WTC11 (cell line): ENCODE data around the gene FAM204A. TPM values are rescaled to one million over a fixed set of nuclear protein-coding genes. Genes with fewer than 3 reads are reported as not detected.

Experiments
- ATAC-seq: fragments of 200-7000 bp; cut with Tn5 transposase; 2 replicates; pipeline ENCODE4 v1.10.0; 2021; ENCODE audit warnings: mild to moderate bottlenecking, moderate library complexity
- CTCF ChIA-PET: fragments of 300-600 bp; sonication (Branson Sonifier 250); formaldehyde crosslinking; loops from one replicate; lab custom pipeline; 2021; ENCODE audit warnings: antibody characterized with exemption; lab: Charles Lee
- POLR2A ChIA-PET: fragments of 350-600 bp; sonication (Branson Sonifier 250); formaldehyde crosslinking; loops from one replicate; lab custom pipeline; 2021; ENCODE audit warnings: antibody characterized with exemption; lab: Charles Lee
- DNase-seq: peaks from one replicate; pipeline ENCODE4 v3.0.0; 2021; ENCODE audit warnings: low spot score
- H3K27ac Mint-ChIP-seq: 2 replicates; pipeline ENCODE4 v1.8.0; 2021; ENCODE audit warnings: mixed read lengths
- H3K27me3 Mint-ChIP-seq: 2 replicates; pipeline ENCODE4 v1.8.0; 2021; ENCODE audit warnings: low read depth, mild to moderate bottlenecking, moderate library complexity, mixed read lengths
- H3K36me3 Mint-ChIP-seq: 2 replicates; pipeline ENCODE4 v1.8.0; 2021; ENCODE audit warnings: mixed read lengths
- H3K4me1 Mint-ChIP-seq: 2 replicates; pipeline ENCODE4 v1.8.0; 2022; ENCODE audit warnings: mixed read lengths
- H3K4me3 Mint-ChIP-seq: 2 replicates; pipeline ENCODE4 v1.8.0; 2021; ENCODE audit warnings: mild to moderate bottlenecking, moderate library complexity, mixed read lengths
- H3K9me3 Mint-ChIP-seq: 2 replicates; pipeline ENCODE4 v1.8.0; 2021; ENCODE audit warnings: mixed read lengths
- ATF1 ChIP-seq: sonication (generic); formaldehyde crosslinking; IDR thresholded peaks from 2 replicates; pipeline ENCODE4 v1.8.1; 2023; ENCODE audit warnings: mild to moderate bottlenecking, moderate library complexity, missing genetic modification reagents
- CREB1 ChIP-seq: sonication (generic); formaldehyde crosslinking; IDR thresholded peaks from 2 replicates; pipeline ENCODE4 v1.8.0; 2023; ENCODE audit warnings: mild to moderate bottlenecking, missing genetic modification reagents
- ELF4 ChIP-seq: sonication (generic); formaldehyde crosslinking; IDR thresholded peaks from 2 replicates; pipeline ENCODE4 v1.8.1; 2022; ENCODE audit warnings: low read depth, mild to moderate bottlenecking, moderate library complexity, missing genetic modification reagents
- FOXK1 ChIP-seq: sonication (generic); formaldehyde crosslinking; IDR thresholded peaks from 2 replicates; pipeline ENCODE4 v1.8.0; 2022; ENCODE audit warnings: mild to moderate bottlenecking, moderate library complexity, missing genetic modification reagents
- FOXP1 ChIP-seq: sonication (generic); formaldehyde crosslinking; IDR thresholded peaks from 2 replicates; pipeline ENCODE4 v1.8.0; 2022; ENCODE audit warnings: missing genetic modification reagents, mild to moderate bottlenecking, moderate library complexity, borderline replicate concordance
- HMGXB4 ChIP-seq: sonication (generic); formaldehyde crosslinking; IDR thresholded peaks from 2 replicates; pipeline ENCODE4 v1.8.1; 2023; ENCODE audit warnings: mild to moderate bottlenecking, moderate library complexity, missing genetic modification reagents
- JAZF1 ChIP-seq: fragments of 250-450 bp; sonication (Bioruptor Pico); IDR thresholded peaks from 2 replicates; pipeline ENCODE4 v1.9.0; 2021; ENCODE audit warnings: moderate library complexity, mild to moderate bottlenecking, inconsistent platforms
- JUN ChIP-seq: sonication (generic); formaldehyde crosslinking; IDR thresholded peaks from 2 replicates; pipeline ENCODE4 v1.8.0; 2023; ENCODE audit warnings: mild to moderate bottlenecking, missing genetic modification reagents
- NFYB ChIP-seq: sonication (generic); formaldehyde crosslinking; conservative IDR thresholded peaks from 2 replicates; pipeline ENCODE4 v1.8.0; 2022; ENCODE audit warnings: low read depth, missing genetic modification reagents
- OVOL2 ChIP-seq: fragments of 250-450 bp; sonication (Bioruptor Pico); IDR thresholded peaks from 2 replicates; pipeline ENCODE4 v1.9.0; 2021; ENCODE audit warnings: mild to moderate bottlenecking, borderline replicate concordance
- PRRX2 ChIP-seq: fragments of 250-450 bp; sonication (Bioruptor Pico); IDR thresholded peaks from 2 replicates; pipeline ENCODE4 v1.8.0; 2021; ENCODE audit warnings: mild to moderate bottlenecking
- RORB ChIP-seq: fragments of 250-450 bp; sonication (Bioruptor Pico); IDR thresholded peaks from 2 replicates; pipeline ENCODE4 v1.9.0; 2021; ENCODE audit warnings: mild to moderate bottlenecking
- SMAD3 ChIP-seq: sonication (generic); formaldehyde crosslinking; IDR thresholded peaks from 2 replicates; pipeline ENCODE4 v1.8.0; 2022; ENCODE audit warnings: missing genetic modification reagents, mild to moderate bottlenecking, borderline replicate concordance
- SMAD4 ChIP-seq: sonication (generic); formaldehyde crosslinking; IDR thresholded peaks from 2 replicates; pipeline ENCODE4 v1.8.0; 2022; ENCODE audit warnings: mild to moderate bottlenecking, missing genetic modification reagents
- TCF7 ChIP-seq: sonication (generic); formaldehyde crosslinking; IDR thresholded peaks from 2 replicates; pipeline ENCODE4 v1.8.0; 2022; ENCODE audit warnings: mild to moderate bottlenecking, low read depth, missing genetic modification reagents, moderate library complexity
- TP53 ChIP-seq: sonication (generic); formaldehyde crosslinking; IDR thresholded peaks from 2 replicates; pipeline ENCODE4 v1.8.1; 2023; ENCODE audit warnings: mild to moderate bottlenecking, missing genetic modification reagents
- ZBTB21 ChIP-seq: sonication (generic); formaldehyde crosslinking; IDR thresholded peaks from 2 replicates; pipeline ENCODE4 v1.8.1; 2023; ENCODE audit warnings: mild to moderate bottlenecking, missing genetic modification reagents, borderline replicate concordance
- ZBTB43 ChIP-seq: sonication (generic); formaldehyde crosslinking; IDR thresholded peaks from 2 replicates; pipeline ENCODE4 v1.8.1; 2023; ENCODE audit warnings: mild to moderate bottlenecking, missing genetic modification reagents
- ZNF219 ChIP-seq: sonication (generic); formaldehyde crosslinking; IDR thresholded peaks from 2 replicates; pipeline ENCODE4 v1.8.0; 2023; ENCODE audit warnings: missing genetic modification reagents, mild to moderate bottlenecking, borderline replicate concordance
- total RNA-seq: library from RNA; stranded (reverse); gene quantifications from 3 replicates; pipeline ENCODE4 v1.2.3, GENCODE V29; 2021
- TF ChIP-seq, protein P1 (sequence below): sonication (generic); formaldehyde crosslinking; IDR thresholded peaks from 2 replicates; pipeline ENCODE4 v1.8.1; 2023; ENCODE audit warnings: mild to moderate bottlenecking, missing genetic modification reagents, borderline replicate concordance
- TF ChIP-seq, protein P2 (sequence below): sonication (generic); formaldehyde crosslinking; IDR thresholded peaks from 2 replicates; pipeline ENCODE4 v1.8.1; 2022; ENCODE audit warnings: mild to moderate bottlenecking, moderate library complexity, missing genetic modification reagents
- TF ChIP-seq, protein P3 (sequence below): sonication (generic); formaldehyde crosslinking; IDR thresholded peaks from 2 replicates; pipeline ENCODE4 v1.8.1; 2022; ENCODE audit warnings: mild to moderate bottlenecking, missing genetic modification reagents, moderate library complexity, borderline replicate concordance
- TF ChIP-seq, protein P4 (sequence below): sonication (generic); formaldehyde crosslinking; IDR thresholded peaks from 2 replicates; pipeline ENCODE4 v1.8.1; 2023; ENCODE audit warnings: mild to moderate bottlenecking, missing genetic modification reagents, moderate library complexity
- TF ChIP-seq, protein P5 (sequence below): fragments of 250-450 bp; sonication (Bioruptor Pico); IDR thresholded peaks from 2 replicates; pipeline ENCODE4 v1.9.0; 2021; ENCODE audit warnings: mild to moderate bottlenecking
- TF ChIP-seq, protein P6 (sequence below): sonication (generic); formaldehyde crosslinking; conservative IDR thresholded peaks from 2 replicates; pipeline ENCODE4 v1.8.1; 2023; ENCODE audit warnings: mild to moderate bottlenecking, low read depth, missing genetic modification reagents, moderate library complexity

FAM204A gene
- total RNA-seq, 1 experiment from 2014 or later: 33.3 TPM

GRCh38 chr10:118315629-118316028 is 26.5 kb downstream of the FAM204A start (continued):
- TF ChIP-seq ELF4 (CRISPR knock-in tag): no peak
- TF ChIP-seq ZBTB21: no peak
- TF ChIP-seq, protein P1, sequence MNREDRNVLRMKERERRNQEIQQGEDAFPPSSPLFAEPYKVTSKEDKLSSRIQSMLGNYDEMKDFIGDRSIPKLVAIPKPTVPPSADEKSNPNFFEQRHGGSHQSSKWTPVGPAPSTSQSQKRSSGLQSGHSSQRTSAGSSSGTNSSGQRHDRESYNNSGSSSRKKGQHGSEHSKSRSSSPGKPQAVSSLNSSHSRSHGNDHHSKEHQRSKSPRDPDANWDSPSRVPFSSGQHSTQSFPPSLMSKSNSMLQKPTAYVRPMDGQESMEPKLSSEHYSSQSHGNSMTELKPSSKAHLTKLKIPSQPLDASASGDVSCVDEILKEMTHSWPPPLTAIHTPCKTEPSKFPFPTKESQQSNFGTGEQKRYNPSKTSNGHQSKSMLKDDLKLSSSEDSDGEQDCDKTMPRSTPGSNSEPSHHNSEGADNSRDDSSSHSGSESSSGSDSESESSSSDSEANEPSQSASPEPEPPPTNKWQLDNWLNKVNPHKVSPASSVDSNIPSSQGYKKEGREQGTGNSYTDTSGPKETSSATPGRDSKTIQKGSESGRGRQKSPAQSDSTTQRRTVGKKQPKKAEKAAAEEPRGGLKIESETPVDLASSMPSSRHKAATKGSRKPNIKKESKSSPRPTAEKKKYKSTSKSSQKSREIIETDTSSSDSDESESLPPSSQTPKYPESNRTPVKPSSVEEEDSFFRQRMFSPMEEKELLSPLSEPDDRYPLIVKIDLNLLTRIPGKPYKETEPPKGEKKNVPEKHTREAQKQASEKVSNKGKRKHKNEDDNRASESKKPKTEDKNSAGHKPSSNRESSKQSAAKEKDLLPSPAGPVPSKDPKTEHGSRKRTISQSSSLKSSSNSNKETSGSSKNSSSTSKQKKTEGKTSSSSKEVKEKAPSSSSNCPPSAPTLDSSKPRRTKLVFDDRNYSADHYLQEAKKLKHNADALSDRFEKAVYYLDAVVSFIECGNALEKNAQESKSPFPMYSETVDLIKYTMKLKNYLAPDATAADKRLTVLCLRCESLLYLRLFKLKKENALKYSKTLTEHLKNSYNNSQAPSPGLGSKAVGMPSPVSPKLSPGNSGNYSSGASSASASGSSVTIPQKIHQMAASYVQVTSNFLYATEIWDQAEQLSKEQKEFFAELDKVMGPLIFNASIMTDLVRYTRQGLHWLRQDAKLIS (CRISPR knock-in tag): no peak
- TF ChIP-seq CREB1 (CRISPR knock-in tag): no peak
- TF ChIP-seq, protein P2, sequence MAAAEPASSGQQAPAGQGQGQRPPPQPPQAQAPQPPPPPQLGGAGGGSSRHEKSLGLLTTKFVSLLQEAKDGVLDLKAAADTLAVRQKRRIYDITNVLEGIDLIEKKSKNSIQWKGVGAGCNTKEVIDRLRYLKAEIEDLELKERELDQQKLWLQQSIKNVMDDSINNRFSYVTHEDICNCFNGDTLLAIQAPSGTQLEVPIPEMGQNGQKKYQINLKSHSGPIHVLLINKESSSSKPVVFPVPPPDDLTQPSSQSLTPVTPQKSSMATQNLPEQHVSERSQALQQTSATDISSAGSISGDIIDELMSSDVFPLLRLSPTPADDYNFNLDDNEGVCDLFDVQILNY (CRISPR knock-in tag): no peak
- no peak for TF ChIP-seq FOXK1
- no peak for TF ChIP-seq JUN
- TF ChIP-seq, protein P3, sequence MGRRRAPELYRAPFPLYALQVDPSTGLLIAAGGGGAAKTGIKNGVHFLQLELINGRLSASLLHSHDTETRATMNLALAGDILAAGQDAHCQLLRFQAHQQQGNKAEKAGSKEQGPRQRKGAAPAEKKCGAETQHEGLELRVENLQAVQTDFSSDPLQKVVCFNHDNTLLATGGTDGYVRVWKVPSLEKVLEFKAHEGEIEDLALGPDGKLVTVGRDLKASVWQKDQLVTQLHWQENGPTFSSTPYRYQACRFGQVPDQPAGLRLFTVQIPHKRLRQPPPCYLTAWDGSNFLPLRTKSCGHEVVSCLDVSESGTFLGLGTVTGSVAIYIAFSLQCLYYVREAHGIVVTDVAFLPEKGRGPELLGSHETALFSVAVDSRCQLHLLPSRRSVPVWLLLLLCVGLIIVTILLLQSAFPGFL: no peak
- no peak for TF ChIP-seq ATF1 (CRISPR knock-in tag)
- TF ChIP-seq TCF7 (CRISPR knock-in tag): no peak

- ChIA-PET CTCF (no interaction called here), POLR2A (no interaction called here)
- no peaks in the 10 kb centered on the region for H3K27me3 Mint-ChIP-seq
- no peaks in the 10 kb centered on the region for H3K36me3 Mint-ChIP-seq
- no peak overlapping the region for H3K27ac Mint-ChIP-seq
- H3K9me3 Mint-ChIP-seq: no peaks in the 10 kb centered on the region
- no peak overlapping the region for H3K4me3 Mint-ChIP-seq
- no peaks in the 10 kb centered on the region for H3K4me1 Mint-ChIP-seq
- no peak for ATAC-seq
- DNase-seq: no peak
- TF ChIP-seq HMGXB4 (CRISPR knock-in tag) (no peak), JAZF1 (CRISPR knock-in tag) (no peak), TP53 (no peak), ZBTB21 (no peak), SMAD4 (CRISPR knock-in tag) (no peak), OVOL2 (CRISPR knock-in tag) (no peak), FOXK1 (no peak), NFYB (no peak), ZNF219 (CRISPR knock-in tag) (no peak), SMAD3 (no peak), ELF4 (CRISPR knock-in tag) (no peak), FOXP1 (no peak), JUN (no peak), RORB (CRISPR knock-in tag) (no peak), ZBTB43 (no peak), PRRX2 (CRISPR knock-in tag) (no peak)
- TF ChIP-seq, protein P4, sequence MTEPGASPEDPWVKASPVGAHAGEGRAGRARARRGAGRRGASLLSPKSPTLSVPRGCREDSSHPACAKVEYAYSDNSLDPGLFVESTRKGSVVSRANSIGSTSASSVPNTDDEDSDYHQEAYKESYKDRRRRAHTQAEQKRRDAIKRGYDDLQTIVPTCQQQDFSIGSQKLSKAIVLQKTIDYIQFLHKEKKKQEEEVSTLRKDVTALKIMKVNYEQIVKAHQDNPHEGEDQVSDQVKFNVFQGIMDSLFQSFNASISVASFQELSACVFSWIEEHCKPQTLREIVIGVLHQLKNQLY (CRISPR knock-in tag): no peak
- TF ChIP-seq, protein P5, sequence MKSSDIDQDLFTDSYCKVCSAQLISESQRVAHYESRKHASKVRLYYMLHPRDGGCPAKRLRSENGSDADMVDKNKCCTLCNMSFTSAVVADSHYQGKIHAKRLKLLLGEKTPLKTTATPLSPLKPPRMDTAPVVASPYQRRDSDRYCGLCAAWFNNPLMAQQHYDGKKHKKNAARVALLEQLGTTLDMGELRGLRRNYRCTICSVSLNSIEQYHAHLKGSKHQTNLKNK (CRISPR knock-in tag): no peak
- TF ChIP-seq, protein P6, sequence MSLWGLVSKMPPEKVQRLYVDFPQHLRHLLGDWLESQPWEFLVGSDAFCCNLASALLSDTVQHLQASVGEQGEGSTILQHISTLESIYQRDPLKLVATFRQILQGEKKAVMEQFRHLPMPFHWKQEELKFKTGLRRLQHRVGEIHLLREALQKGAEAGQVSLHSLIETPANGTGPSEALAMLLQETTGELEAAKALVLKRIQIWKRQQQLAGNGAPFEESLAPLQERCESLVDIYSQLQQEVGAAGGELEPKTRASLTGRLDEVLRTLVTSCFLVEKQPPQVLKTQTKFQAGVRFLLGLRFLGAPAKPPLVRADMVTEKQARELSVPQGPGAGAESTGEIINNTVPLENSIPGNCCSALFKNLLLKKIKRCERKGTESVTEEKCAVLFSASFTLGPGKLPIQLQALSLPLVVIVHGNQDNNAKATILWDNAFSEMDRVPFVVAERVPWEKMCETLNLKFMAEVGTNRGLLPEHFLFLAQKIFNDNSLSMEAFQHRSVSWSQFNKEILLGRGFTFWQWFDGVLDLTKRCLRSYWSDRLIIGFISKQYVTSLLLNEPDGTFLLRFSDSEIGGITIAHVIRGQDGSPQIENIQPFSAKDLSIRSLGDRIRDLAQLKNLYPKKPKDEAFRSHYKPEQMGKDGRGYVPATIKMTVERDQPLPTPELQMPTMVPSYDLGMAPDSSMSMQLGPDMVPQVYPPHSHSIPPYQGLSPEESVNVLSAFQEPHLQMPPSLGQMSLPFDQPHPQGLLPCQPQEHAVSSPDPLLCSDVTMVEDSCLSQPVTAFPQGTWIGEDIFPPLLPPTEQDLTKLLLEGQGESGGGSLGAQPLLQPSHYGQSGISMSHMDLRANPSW (CRISPR knock-in tag): no peak
Measured at GRCh38 chr10:118314882-118315281, 27.2 kb downstream of the FAM204A start.
